ENCODE data around the gene SP4.

The SP4 gene

DNA sequence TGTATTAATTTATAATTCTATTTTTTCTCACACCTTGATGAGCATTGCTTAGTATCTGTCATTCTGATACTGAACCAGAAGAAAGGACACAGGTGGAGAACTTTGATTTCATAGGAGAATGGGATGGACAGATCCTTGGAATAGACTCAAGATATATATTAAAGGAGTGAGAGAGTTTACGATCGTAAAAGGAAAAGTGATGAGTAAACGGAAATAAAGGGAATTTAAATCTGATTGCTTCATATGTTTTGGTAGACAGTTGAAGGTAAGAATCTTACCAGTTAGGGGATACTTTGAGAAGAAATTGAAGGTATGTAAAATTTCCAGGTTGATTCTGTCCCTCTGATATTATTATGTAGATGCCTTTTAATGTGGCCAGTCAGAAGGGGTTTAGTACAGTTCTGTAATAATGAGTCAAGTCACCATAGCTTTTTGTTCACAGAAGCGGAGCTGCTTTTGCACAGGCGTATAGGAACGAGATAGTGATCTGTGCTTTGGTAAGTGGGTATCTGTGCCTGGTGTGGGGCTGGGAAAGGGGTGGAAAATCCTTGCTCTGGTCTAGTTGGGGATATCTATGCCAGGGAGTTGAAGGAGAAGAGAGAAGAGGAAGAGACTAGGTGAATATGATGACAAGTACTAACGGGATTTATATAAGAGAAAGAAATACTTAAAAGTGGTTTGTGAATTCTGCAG, 15.4 kb downstream of the SP4 start:
- no peak for DNase-seq (ENCODE audit: low read depth)

DNA sequence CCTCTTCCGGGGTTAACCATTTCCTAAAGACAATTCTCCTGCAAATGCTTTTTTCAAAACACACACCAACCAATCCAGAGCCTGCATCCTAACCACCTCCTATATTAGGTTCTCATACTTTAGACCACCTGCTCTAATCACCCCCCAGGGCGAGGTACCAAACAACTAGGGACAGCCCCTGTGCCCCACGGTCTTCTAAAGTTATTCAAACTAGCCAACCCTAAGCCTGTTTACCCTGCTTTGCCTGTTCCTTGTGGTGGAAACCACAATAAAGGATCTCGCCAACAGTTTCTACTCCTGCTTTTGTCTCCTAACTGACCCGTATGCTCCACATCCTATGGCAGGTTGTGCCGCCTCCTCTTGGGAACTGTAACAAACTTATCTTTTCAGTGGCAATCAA, 21.1 kb downstream of the SP4 start:
- DNase-seq (ENCODE audit: low read depth) = no peak

DNA sequence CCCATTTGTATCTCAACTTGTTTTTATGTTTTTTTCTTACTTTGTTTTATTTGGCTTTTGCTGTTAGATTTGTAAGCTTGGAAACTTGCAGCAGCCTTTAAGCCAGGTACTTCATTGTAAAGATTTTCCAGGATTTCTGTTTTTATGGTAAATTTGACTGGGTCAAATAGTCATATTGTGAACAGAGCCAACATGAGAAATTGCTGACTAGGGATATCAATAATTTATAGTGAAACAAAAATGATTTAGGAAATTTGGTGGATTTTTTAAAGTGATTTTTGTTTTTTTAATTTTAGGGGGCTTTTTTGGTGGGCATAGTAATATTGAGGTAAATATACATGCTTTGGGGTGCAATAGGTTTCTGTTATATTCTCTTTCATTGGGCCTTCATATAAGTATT, 22.2 kb downstream of the SP4 start:
- no peak for DNase-seq (ENCODE audit: low read depth)

DNA sequence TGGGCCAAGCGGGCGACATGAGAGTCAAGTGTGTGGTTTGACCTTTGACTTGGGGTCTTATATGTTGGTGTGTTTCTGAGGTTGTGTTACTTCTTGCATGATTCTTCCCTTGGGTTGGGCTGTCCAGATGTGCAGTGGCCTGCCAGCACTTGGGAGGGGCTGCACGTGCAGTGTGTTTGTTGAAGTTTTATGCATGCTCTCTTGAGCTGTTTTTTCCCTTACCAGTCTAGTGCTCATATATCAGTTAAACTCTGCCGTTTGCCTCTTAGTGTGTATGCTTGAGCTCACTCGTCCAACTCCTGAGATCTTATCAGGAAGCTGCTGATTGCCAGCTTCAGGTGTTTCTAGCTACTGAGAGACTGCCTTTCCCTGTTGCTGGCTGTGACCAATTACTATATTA, 23.1 kb downstream of the SP4 start:
- no peak for DNase-seq (ENCODE audit: low read depth)

DNA sequence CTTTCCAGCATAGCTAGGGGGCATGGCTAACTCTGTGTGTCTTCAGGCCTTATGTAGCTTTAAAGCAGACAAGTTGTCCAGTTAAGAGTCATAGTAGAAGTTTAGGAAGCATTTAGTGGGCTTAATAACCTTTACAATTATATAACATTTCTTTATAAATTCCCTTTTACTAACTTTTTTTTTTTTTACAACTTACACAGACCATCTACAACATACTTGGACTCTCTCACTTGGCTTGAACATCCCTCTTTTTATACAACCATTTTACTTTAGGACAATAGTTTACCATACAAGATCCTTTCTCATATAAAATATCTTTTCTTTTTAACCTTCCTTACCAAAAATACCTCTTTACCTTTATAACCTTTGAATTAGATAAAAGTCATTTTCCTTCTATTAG, 26.3 kb downstream of the SP4 start:
- no peak for DNase-seq (ENCODE audit: low read depth)

DNA sequence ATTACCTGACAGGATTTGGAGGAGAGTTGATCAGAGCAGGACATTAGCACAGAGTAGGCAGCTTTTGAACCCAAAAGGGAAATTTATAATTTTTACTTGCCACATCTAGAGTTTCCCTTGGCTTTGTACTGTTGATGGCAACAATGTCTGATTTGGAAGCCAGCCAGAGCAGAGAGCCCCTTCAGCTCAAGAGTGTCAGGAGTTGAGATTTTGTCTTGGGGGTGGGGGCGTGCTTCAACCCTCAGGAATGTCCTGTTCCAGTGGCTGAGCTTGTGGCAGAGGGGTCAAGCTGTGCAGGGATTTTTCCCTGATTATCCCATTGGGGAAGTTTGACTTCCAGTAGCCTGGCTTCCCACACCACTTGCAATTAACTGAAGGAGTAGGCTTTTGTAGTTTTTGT, 27.0 kb downstream of the SP4 start:
- DNase-seq (ENCODE audit: low read depth) = no peak

DNA sequence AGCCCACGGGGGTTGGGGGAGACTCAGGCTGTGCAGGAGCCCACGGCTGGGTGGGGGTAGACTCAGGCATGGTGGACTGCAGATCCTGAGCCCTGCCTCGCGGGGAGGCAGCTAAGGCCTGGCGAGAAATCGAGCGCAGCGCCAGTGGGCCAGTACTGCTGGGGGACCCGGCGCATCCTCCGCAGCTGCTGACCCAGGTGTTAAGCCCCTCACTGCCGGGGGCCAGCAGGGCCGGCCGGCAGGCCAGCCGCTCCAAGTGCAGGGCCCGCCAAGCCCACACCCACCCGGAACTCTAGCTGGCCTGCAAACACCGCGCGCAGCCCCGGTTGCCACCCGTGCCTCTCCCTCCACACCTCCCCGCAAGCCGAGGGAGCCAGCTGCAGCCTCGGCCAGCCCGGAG, 33.4 kb downstream of the SP4 start:
- DNase-seq (ENCODE audit: low read depth) = no peak

DNA sequence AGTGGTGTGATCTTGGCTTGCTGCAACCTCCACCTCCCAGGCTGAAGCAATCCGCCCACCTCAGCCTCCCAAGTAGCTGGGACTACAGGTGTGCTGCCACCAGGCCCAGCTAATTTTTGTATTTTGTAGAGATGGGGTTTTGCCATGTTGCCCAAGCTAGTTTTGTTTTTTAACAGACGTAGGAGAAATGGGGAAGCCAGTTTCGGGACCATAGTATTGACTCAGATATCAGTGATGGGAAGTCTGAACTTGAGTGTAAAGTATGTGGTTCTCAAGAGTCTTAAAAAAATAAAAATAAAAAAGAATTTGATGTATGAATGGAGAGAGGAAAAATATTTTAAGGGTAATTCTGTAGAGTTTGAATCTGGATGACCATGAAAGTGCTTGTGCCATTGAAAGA, 34.2 kb downstream of the SP4 start:
- DNase-seq (ENCODE audit: low read depth) = no peak

DNA sequence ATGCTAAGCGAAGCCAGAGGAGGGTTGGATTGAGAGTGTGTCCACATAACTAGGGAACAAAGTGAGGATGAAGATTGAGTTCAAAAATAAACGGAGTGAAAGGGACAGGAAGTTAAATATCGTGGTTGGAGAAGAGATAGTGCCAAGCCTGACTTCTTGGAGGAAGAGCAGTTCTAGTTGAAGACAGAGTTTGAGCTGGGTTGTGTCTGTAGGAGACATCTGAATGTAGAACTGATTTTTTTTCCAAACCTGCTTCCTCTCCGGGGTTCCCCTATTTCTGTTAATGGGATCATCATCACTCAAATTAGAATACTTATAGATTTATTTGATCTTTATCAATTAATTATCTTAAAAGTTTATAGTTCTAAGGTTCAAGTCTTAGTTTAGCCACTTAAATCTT, 35.6 kb downstream of the SP4 start:
- no peak for DNase-seq (ENCODE audit: low read depth)

DNA sequence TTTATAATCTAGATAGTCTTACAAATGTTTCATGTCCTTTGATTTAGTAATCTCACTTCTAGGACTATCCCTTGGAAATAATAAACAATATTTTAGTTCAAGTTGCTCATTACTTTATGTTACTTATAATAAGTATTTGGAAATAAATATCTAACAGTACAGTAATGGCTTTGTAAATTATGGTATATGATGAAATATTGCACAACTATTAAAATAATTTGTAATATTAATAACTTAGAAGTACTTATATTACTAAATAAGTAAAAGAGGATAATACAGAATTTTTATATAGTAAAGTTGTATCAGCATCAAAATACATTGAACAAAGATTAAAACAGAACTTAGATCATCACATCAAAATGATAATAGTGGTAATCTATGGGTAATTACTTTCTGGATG, 41.1 kb downstream of the SP4 start:
- no peak for DNase-seq (ENCODE audit: low read depth)

DNA sequence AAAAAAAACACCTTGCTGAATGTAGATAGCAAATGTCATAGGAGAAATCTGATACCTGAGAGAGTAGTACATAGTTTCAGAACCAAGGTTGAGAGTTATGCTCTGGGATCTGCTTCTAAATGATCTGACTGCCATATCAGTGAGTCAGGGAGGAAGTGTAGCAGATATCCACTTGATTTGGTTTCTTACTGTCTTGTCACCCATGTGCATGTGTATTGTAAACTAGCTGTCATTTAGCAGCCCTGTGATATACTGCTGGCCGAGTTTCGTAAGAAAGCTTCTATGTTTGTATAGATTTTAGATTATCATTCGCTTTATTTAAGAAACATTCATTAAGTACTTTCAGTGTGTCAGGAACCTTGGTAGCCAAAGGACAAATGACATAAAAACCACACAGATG, 42.0 kb downstream of the SP4 start:
- no peak for DNase-seq (ENCODE audit: low read depth)

DNA sequence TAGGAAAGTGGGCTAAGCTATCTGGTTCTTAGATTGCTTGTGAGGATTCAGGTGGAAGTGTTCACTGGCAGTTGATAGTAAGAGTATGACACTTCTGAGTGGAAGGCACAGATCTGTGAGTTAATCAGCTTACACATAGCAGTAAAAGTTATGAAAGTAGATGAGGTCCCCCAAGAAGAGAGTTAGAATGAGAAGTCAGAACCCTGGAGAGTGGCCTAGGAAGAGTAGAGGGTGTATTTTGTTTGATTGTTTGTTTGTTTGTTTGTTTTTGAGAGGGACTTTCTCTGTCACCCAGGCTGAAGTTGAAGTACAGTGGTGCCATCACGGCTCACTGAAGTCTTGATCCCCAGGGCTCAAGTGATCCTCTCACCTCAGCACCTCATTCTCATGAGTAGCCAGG, 44.1 kb downstream of the SP4 start:
- no peak for DNase-seq (ENCODE audit: low read depth)

DNA sequence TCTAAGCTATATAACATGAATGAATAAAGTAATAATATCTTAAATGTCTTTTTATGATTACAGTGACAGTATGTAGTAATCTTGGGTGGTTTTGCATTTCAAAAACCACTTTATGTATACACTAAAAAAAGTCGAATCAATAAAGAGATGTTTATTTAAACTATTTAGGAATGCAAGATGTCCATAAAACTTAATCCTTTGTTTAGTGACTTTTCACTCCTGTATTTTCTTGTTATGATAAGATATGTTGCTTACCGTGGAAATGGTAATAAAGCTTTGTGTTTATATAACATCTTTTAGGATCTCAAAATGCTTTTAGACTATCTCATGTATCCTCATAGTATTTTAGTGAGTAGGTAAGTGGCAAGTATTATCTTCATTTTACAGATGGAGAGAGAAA, 48.5 kb downstream of the SP4 start:
- DNase-seq (ENCODE audit: low read depth) = no peak

DNA sequence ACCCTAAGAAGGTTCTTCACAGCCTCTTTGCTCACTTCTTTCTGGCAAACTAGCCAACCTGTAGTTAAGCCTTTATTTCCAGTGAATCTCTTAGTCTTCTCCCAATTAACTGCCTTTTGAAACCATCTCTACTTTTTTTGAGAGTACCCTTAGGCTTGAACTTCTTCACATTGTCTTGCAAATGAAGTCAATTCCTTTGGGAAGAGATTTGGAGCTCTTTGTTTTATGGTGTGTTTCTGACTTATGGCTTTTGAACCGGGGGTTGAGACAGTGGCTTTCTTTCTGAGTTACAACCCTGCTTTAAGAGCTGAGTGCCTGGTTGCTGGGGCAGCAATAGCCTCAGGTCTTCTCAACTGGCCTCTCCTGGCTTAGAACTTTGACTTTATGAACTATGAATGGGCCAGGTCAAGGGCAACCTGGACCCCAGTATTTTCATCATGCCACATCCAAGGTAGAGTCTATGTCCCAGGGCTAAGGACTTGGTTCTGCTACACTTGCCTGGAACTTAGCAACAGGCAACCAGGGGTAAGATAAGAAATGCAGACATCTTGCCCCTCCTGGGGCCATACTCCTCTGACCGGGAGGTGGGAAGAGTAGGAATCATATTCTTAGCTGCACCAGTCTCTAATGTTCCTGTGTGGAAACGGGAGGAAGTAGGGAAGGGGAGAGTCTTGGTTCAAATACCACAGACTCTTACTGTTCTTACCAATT, 53.0 kb downstream of the SP4 start:
- DNase-seq (ENCODE audit: low read depth) = no peak

DNA sequence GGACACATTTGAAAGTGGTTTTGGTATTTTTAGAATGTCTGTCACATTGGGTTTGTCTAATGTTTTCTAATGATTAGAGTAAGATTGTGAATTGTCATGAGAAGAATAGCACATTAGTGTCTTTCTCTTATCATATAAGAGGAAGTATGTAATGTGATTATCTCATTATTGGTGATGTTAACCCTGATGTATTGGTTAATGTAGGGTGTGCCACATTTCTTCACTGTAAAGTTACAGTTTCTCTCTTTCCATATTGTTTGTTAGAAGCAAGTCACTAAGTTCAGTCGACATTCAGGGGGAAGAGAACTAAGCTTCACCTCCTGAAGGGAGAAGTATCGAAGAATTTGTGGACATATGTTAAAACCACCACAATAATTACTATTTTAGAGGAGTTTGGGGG, 58.6 kb downstream of the SP4 start:
- DNase-seq (ENCODE audit: low read depth) = no peak

DNA sequence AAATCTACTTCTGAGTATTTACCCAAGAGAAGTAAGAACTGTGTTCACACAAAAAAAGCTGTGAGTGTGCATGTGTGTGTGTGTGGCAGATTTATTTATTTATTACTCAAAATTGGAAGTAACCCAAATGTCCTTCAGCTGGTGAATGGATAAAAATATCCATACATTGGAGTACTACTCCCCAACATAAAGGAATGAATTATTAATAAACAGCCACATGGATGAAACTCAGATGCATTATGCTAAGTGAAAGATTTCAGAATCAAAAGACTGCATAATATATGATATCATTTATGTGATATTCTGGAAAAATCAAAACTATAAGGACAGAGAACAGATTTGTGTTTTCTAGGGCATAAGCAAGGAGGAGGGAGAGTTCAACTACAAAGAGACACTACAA, 67.8 kb downstream of the SP4 start:
- DNase-seq (ENCODE audit: low read depth) = no peak

DNA sequence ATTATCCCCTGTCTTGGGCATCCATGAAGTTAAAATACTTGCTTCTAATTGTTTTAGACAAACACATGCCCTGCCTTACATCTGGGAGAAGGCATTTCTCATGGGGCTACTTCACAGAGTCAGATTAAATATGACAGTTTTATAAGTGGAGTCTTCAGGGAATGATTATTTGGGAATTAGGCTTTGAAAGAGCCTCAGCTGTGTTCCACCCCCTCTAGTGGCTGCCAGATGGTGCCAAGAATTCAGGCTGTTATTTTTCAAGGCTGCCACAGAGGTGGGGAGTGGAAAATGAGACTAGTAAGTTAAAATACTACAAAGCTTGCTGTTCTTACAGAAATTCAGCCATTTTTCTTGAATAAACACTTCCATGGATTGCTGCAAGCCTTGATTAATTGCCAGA, 69.2 kb downstream of the SP4 start:
- no peak for DNase-seq (ENCODE audit: low read depth)

DNA sequence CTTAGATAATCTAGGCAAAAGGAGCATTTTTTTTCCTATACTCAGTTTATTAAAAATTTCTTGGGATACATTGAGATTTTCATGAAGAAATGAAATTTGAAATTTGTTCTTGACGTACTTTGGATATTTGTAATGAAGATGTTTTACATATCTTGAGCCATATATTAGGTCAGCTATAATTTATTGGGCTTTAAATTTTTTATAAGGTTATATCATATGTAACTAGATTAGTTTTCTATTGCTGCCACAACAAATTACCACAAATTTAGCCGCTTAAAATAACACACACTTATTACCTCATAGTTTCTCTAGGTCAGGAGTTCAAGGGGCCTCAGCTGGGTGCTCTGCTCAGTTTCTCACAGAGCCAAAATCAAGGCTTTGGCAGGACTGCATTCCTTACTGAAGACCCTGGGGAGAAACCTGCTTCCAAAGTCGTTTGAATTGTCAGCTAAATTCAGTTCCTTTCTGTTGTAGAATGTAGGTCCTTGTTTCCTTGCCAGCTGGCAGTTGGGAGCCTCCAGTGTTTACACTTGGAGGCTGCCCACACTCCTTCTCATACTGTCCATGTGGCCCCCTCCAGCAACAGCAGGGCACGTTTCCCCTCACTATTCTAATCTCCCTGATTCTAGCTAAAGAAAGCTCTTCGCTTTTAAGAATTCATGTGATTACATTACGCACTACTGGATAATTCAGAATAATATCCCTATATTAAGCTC, 72.4 kb downstream of the SP4 start:
- no peak for DNase-seq (ENCODE audit: low read depth)

DNA sequence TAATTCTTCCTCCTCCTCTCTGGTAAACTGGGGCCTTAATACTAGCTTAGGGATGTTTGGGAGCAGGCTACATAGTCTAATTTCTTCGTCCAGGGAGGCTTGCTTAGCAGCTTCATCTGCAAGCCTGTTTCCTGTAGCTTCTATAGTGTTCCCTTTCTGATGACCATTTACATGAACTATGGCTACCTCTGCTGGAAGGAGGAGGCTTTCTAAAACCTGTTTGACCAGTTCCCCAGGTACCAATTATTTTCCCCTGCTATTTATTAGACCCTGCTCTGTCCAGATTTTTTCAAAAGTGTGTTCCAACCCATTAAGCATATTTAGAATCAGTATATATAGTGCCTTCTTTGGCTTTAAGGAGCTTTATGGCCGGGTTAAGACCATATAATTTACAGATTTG, 76.1 kb downstream of the SP4 start:
- no peak for DNase-seq (ENCODE audit: low read depth)

DNA sequence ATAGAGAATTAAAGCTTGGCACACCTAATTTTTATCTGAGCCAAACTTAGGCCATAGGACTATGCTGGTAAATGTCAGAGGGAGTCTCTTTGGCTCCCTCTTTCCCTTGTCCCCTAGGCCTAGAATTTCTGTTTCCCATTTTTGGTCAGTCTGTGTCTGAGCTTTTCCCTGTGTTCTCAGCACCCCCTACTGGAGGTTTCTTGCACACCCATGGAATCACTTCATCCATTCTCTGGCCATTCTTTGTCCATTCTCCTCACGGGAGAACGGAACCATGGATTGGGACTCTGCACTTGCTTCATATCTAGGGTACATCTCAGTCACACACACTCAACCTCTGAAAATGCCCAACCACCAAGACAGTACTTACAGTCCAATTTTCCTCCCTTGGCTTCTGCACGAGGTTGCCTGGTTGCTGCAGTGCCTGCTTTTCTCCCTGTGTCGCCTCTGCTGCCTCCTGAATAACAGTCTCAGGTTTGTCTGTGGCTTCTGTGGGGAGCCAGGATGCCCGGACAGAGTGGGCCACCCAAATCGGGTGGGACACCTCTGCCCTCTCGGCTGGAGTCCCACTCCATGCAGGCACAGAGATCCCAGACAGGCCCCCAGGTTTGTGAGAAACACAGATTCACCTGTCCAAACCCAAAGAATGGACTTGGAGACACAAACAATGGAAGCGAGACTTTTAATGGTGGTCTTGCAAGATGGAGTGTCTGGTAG, 79.9 kb downstream of the SP4 start:
- peak; percentile 9 for DNase-seq (ENCODE audit: low read depth)

DNA sequence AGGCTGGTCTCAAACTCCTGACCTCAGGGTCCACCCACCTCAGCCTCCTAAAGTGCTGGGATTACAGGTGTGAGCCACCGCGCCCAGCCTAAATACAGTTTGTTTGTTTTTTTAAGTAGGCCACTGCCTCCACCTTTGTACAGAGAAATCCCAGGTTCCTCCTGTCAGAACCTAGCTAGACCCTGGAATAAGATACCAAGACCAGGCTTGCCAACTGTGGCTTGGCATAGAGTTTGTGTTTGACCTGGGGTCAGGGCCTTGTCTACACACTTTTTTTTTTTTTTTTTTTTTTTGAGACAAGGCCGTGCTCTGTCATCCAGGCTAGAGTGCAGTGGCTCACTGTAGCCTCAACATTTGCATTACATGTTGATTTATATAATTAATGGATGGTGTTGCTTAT, 80.7 kb downstream of the SP4 start:
- no peak for DNase-seq (ENCODE audit: low read depth)

DNA sequence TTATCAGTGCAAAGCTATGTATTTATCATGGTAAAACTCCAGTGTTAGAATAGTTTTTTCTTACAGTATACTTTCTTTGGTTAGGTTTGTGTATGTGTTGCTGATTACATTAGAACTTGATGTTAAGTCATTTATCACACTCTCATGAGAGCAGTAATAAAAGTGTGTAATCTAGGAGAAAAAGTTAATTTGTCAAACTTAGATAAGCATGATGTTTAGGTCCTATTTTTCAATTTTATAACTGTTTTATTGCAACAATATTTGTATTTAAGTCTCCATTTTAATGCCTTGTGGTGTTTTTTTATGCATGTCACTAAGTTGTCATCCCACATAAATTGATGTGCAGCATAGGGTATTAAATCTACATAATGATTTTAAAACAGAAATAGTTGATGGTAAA, 86.2 kb downstream of the SP4 start:
- DNase-seq (ENCODE audit: low read depth) = no peak

DNA sequence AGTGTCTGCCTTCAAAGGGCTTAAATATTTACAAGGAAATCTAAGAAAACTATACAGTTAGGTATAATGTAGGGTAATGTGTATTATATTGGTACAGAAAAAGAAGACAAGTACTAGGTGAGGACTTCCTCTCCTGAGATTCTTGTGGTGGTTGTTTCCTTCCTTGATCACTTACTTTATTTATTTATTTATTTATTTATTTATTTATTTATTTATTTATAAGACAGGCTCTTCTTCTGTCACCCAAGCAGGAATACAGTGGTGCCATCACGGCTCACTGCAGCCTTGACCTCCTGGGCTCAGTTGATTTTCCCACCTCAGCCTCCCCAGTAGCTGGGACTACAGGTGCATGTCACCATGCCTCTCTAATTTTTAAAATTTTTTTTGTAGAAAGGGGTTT, 96.8 kb downstream of the SP4 start:
- DNase-seq (ENCODE audit: low read depth) = no peak

Data from stimulated activated CD4-positive, alpha-beta T cell treated with anti-CD3 and anti-CD28 coated beads, Interleukin-2, amount 100 ng/mL, for 4 hours (primary cell).